Gastroesophageal sphincter (tissue), 4 donors: ENCODE data around the gene RILP. TPM values are rescaled to one million over a fixed set of nuclear protein-coding genes. Genes with fewer than 3 reads are reported as not detected.

ENCODE experiments used
- ATAC-seq: fragments of 150-250 bp; one replicate; pipeline ENCODE4 v1.9.1; 2016; ENCODE audit warnings: mild to moderate bottlenecking, moderate library complexity
- H3K27ac ChIP-seq, 4 donors: fragments of 200-600 bp; sonication (generic) in 3 of 4; 1 replicate in 3 of 4; 2 replicates in 1 of 4; pipeline ENCODE4 v1.5.1; 2016 to 2019
- H3K27me3 ChIP-seq: fragments of 200-600 bp; sonication (generic); one replicate; pipeline ENCODE4 v1.5.1; 2019
- H3K36me3 ChIP-seq, 2 donors: fragments of 200-600 bp; sonication (generic); one replicate each; pipeline ENCODE4 v1.5.1; 2019; ENCODE audit warnings: control low read depth in 1 of 2
- H3K4me1 ChIP-seq, 3 donors: fragments of 200-600 bp; sonication (generic); 1 replicate in 2 of 3; 2 replicates in 1 of 3; pipeline ENCODE4 v1.5.1; 2016 to 2019; ENCODE audit warnings: control low read depth in 2 of 3
- H3K4me3 ChIP-seq, 2 donors: fragments of 200-600 bp; sonication (generic); one replicate each; pipeline ENCODE4 v1.5.1; 2019; ENCODE audit warnings: mild to moderate bottlenecking in 1 of 2, moderate library complexity in 1 of 2
- H3K9me3 ChIP-seq, 3 donors: fragments of 200-600 bp; sonication (generic); one replicate each; pipeline ENCODE4 v1.5.1; 2017 to 2019; ENCODE audit warnings: control low read depth in 2 of 3
- EP300 ChIP-seq: sonication (generic); formaldehyde crosslinking; IDR thresholded peaks from one replicate; pipeline ENCODE4 v1.6.1; 2017; ENCODE audit warnings: antibody characterized with exemption, mild to moderate bottlenecking
- POLR2A ChIP-seq, 2 donors: fragments of 450-650 bp; IDR thresholded peaks; one replicate each; pipeline ENCODE4 v1.6.1; 2017; ENCODE audit warnings: antibody characterized with exemption in 2 of 2, mild to moderate bottlenecking in 2 of 2, moderate library complexity in 1 of 2
- POLR2AphosphoS5 ChIP-seq: sonication (generic); formaldehyde crosslinking; IDR thresholded peaks from one replicate; pipeline ENCODE4 v1.6.1; 2017; ENCODE audit warnings: antibody characterized with exemption
- WGBS, 2 donors: methylation state at CpG; one replicate each; pipeline ENCODE4 v1.1.5; 2018; ENCODE audit warnings: low coverage in 1 of 2; 5-methylcytosine and 5-hydroxymethylcytosine counted together
- small RNA-seq, 4 donors: library from RNA; depleted of rRNA; stranded (forward); fragments of <200 nt; gene quantifications; one replicate each; pipeline ENCODE3, GENCODE V24; 2016
- total RNA-seq, 4 donors: library from RNA; depleted of rRNA; stranded (reverse); fragments of >200 nt; gene quantifications; one replicate each; pipeline ENCODE4 v1.1.0, GENCODE V29; 2016
- TF ChIP-seq, protein P1 (sequence below), 4 experiments: fragments of 200-600 bp in 2 of 4; fragments of 450-650 bp in 2 of 4; sonication (generic) in 1 of 4; IDR thresholded peaks; one replicate each; pipeline ENCODE4 v1.5.1; 2017 to 2019; ENCODE audit warnings: antibody characterized with exemption in 4 of 4, mild to moderate bottlenecking in 2 of 4, moderate library complexity in 2 of 4

Gene RILP
- total RNA-seq, 4 donors from 2014 or later, result 17.4 to 33.4 (median 22.2) TPM

DNA sequence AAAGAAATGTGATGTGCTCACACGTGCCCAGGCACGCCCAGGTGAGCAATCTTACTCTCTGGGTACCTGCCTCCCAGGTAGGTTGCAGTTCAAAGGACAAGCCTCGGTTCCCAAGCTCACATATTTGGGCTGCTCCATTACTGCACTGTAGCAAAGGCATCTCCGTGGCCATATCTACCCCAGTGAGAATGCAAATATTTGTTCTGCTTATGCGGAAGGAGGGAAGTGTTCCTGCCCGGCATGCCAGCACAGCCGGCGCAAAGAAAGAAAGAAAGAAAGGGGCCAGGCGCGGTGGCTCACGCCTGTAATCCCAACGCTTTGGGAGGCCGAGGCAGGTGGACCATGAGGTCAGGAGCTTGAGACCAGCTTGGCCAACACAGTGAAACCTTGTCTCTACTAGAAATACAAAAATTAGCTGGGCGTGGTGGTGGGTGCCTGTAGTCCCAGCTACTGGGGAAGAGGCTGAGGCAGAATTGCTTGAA lies 51.8 kb downstream of the RILP start:
- no peaks in the 10 kb centered on the region for H3K4me1 ChIP-seq
- peaks cover 0 to 4% of the 10 kb centered on the region in 2 donors for H3K36me3 ChIP-seq
- TF ChIP-seq, protein P1, sequence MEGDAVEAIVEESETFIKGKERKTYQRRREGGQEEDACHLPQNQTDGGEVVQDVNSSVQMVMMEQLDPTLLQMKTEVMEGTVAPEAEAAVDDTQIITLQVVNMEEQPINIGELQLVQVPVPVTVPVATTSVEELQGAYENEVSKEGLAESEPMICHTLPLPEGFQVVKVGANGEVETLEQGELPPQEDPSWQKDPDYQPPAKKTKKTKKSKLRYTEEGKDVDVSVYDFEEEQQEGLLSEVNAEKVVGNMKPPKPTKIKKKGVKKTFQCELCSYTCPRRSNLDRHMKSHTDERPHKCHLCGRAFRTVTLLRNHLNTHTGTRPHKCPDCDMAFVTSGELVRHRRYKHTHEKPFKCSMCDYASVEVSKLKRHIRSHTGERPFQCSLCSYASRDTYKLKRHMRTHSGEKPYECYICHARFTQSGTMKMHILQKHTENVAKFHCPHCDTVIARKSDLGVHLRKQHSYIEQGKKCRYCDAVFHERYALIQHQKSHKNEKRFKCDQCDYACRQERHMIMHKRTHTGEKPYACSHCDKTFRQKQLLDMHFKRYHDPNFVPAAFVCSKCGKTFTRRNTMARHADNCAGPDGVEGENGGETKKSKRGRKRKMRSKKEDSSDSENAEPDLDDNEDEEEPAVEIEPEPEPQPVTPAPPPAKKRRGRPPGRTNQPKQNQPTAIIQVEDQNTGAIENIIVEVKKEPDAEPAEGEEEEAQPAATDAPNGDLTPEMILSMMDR (IDR thresholded peaks at IDR 0.05), result no peak
- TF ChIP-seq POLR2AphosphoS5 (no peak), POLR2A (IDR thresholded peaks at IDR 0.05) (no peak), EP300 (no peak)
- no peaks in the 10 kb centered on the region for H3K9me3 ChIP-seq
- 87 to 95% methylated on average over 8 to 14 of the region's 14 CpGs for WGBS, 2 donors
- no peaks in the 10 kb centered on the region for H3K27me3 ChIP-seq
- H3K27ac ChIP-seq, result no peak overlapping the region
- ATAC-seq, result no peak
- no peak overlapping the region for H3K4me3 ChIP-seq

Small RNA genes within 50 kb of the gene (small RNA-seq; reads per million reads assigned to genes)
- 0 reads per million in 4 donors for gene RN7SL105P

Other genes starting within 250 kb of the RILP start
- gene YWHAE, start 249.6 kb downstream of the RILP start, total RNA-seq, result 100 to 1,000 TPM; 359 to 456 (median 398) TPM
- 10 to 100 TPM; 72.7 to 98.4 (median 77.2) TPM for gene CRK, start 193.6 kb downstream of the RILP start, total RNA-seq
- 100 to 1,000 TPM; 215 to 461 (median 287) TPM for gene MYO1C, start 157.2 kb downstream of the RILP start, total RNA-seq
- gene INPP5K, start 133.3 kb downstream of the RILP start, total RNA-seq, result 10 to 100 TPM; 59.6 to 76.0 (median 73.1) TPM
- 10 to 100 TPM; 40.8 to 61.1 (median 45.5) TPM for gene PITPNA, start 87.1 kb downstream of the RILP start, total RNA-seq
- 10 to 100 TPM in 3 of 4 donors, 1 to 10 TPM in 1; 6.4 to 16.8 (median 10.4) TPM for gene SLC43A2, start 21.0 kb downstream of the RILP start, total RNA-seq
- gene SCARF1, start 4.1 kb downstream of the RILP start, total RNA-seq, result 10 to 100 TPM in 3 of 4 donors, 1 to 10 TPM in 1; 8.9 to 16.8 (median 12.7) TPM
- gene PRPF8, start 35.0 kb upstream of the RILP start, total RNA-seq, result 100 to 1,000 TPM; 111 to 195 (median 161) TPM
- gene TLCD2, start 60.5 kb upstream of the RILP start, total RNA-seq, result 1 to 10 TPM; 4.2 to 5.1 (median 4.8) TPM
- 10 to 100 TPM; 21.8 to 44.1 (median 32.2) TPM for gene WDR81, start 74.8 kb upstream of the RILP start, total RNA-seq
- 1 to 10 TPM; 2.0 to 7.6 (median 5.1) TPM for gene SERPINF2, start 93.0 kb upstream of the RILP start, total RNA-seq
- gene SERPINF1, start 112.2 kb upstream of the RILP start, total RNA-seq, result 100 to 1,000 TPM; 136 to 634 (median 302) TPM
- gene SMYD4, start 180.0 kb upstream of the RILP start, total RNA-seq, result 10 to 100 TPM in 2 of 4 donors, 1 to 10 TPM in 2; 8.1 to 14.0 (median 11.0) TPM
- 10 to 100 TPM; 22.0 to 33.0 (median 25.2) TPM for gene RPA1, start 180.1 kb upstream of the RILP start, total RNA-seq